ENCODE measurements around the gene PRDX4. TPM values are rescaled to one million over a fixed set of nuclear protein-coding genes. Genes with fewer than 3 reads are reported as not detected.

Gene PRDX4
- polyA plus RNA-seq, 2 donors, result 18.7 to 70.4 TPM

DNA sequence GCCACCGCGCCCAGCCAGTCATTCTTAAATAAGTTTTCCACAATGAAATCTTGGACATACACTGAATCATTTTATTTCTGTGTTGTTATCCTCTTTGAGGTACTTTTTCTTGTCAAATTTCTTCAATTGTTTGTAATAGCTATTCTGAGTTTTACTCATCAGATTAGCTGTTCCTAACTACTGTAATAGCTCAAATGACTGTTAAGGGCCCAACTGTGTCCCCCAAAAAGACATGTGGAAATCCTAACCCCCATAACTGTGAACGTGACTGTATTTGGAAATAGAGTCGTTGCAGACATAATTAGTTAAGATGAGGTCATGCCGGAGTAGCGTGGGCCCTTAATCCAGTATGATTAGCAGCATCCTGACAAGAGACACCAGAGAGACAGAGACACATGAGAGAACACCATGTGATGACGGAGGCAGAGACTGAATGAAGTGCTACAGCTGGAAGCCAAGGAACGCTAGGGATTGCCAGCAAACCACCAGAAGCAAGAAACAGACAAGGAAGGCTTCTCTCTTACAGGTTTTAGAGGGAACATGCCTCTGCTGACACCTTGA lies 52.9 kb downstream of the PRDX4 start:
- Histone ChIP-seq H3K36me3 (ENCODE audit: control insufficient read depth in 2 of 2, insufficient read depth in 2 of 2, low read length in 1 of 2) (no peaks in the 10 kb centered on the region), H3K4me1 (ENCODE audit: control insufficient read depth in 2 of 2, insufficient read depth in 2 of 2, low read length in 1 of 2) (no peaks in the 10 kb centered on the region), H3K27me3 (ENCODE audit: control insufficient read depth in 1 of 2, insufficient read depth in 2 of 2, low read length in 2 of 2) (peaks cover 0 to 3% of the 10 kb centered on the region in 2 donors), H3K9me3 (ENCODE audit: control insufficient read depth in 2 of 2, insufficient read depth in 1 of 2, low read depth in 1 of 2, low read length in 1 of 2) (no peaks in the 10 kb centered on the region), H3K4me3 (ENCODE audit: low read depth in 1 of 2, low read length in 2 of 2) (no peak overlapping the region), H3K27ac (ENCODE audit: low read depth in 2 of 2, low read length in 1 of 2) (no peak overlapping the region)
- 74 to 81% methylated on average over 8 of the region's 8 CpGs for WGBS, 2 donors

DNA sequence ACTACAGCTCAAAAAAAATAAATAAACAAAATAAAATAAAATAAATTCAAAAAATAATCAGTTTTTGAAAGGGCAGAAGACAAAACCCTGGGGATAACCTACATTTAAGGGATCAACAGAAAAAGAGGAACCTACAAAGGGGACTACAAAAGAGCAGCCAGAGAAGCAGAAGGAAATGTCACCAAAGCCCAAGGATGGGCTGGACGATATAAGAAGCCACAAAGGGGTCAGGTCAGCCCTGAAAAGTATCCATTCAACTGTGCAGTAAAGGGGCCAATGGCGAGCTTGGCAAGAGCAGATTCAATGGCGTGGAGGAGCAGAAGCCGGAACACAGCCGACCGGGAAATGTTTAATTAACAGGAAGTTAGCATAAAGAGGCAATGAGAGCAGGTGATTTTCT lies 58.9 kb downstream of the PRDX4 start:
- 71 to 84% methylated on average over 6 of the region's 6 CpGs for WGBS, 2 donors

DNA sequence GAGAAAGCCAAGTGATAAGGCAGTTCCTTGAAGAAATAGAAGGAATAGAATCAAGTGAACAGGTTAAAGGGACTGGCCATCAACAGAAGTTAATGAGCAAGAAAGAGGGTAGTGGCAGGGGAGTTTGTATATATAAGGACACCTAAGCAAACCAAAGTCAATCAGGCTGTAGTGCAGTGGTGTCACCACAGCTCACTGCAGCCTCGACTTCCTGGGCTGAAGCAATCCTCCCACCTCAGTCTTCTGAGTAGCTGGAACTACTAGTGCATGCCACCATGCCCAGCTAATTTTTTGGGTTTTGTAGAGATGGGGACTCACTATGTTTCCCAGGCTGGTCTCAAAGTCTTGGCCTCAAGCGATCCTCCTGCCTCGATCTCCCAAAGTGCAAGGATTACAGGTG lies 59.9 kb downstream of the PRDX4 start:
- Histone ChIP-seq H3K27me3 (ENCODE audit: control insufficient read depth in 1 of 2, insufficient read depth in 2 of 2, low read length in 2 of 2) (no peaks in the 10 kb centered on the region), H3K9me3 (ENCODE audit: control insufficient read depth in 2 of 2, insufficient read depth in 1 of 2, low read depth in 1 of 2, low read length in 1 of 2) (no peaks in the 10 kb centered on the region), H3K4me3 (ENCODE audit: low read depth in 1 of 2, low read length in 2 of 2) (no peak overlapping the region), H3K4me1 (ENCODE audit: control insufficient read depth in 2 of 2, insufficient read depth in 2 of 2, low read length in 1 of 2) (no peaks in the 10 kb centered on the region), H3K27ac (ENCODE audit: low read depth in 2 of 2, low read length in 1 of 2) (no peak overlapping the region), H3K36me3 (ENCODE audit: control insufficient read depth in 2 of 2, insufficient read depth in 2 of 2, low read length in 1 of 2) (no peaks in the 10 kb centered on the region)
- 79 to 90% methylated on average over 3 of the region's 3 CpGs for WGBS, 2 donors

More for the DNA sequence above, 58.9 kb downstream of the PRDX4 start:
- no peaks in the 10 kb centered on the region for H3K9me3 ChIP-seq (ENCODE audit: control insufficient read depth in 2 of 2, insufficient read depth in 1 of 2, low read depth in 1 of 2, low read length in 1 of 2)
- no peak overlapping the region for H3K4me3 ChIP-seq (ENCODE audit: low read depth in 1 of 2, low read length in 2 of 2)
- no peaks in the 10 kb centered on the region for H3K36me3 ChIP-seq (ENCODE audit: control insufficient read depth in 2 of 2, insufficient read depth in 2 of 2, low read length in 1 of 2)
- no peaks in the 10 kb centered on the region for H3K4me1 ChIP-seq (ENCODE audit: control insufficient read depth in 2 of 2, insufficient read depth in 2 of 2, low read length in 1 of 2)
- no peak overlapping the region for H3K27ac ChIP-seq (ENCODE audit: low read depth in 2 of 2, low read length in 1 of 2)
- no peaks in the 10 kb centered on the region for H3K27me3 ChIP-seq (ENCODE audit: control insufficient read depth in 1 of 2, insufficient read depth in 2 of 2, low read length in 2 of 2)

DNA sequence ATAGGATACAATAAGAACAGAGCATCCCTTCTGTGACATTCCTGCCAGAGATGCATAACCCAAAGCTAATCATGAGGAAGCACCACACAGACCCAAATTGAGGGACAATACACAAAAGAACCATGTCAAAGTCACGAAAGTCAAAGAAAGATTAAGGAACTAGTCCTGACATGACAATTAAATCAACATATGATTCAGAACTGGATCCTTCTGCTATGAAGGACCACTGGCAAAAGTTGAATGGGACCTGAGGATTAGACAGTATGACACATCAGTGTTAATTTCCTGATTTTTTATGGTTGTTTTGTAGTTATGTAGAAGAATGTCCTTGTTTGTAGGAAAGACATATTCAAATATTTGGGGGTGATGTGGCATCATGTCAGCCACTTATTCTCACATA lies 61.9 kb downstream of the PRDX4 start:
- Histone ChIP-seq H3K9me3 (ENCODE audit: control insufficient read depth in 2 of 2, insufficient read depth in 1 of 2, low read depth in 1 of 2, low read length in 1 of 2) (no peaks in the 10 kb centered on the region), H3K4me1 (ENCODE audit: control insufficient read depth in 2 of 2, insufficient read depth in 2 of 2, low read length in 1 of 2) (no peaks in the 10 kb centered on the region), H3K4me3 (ENCODE audit: low read depth in 1 of 2, low read length in 2 of 2) (no peak overlapping the region), H3K27ac (ENCODE audit: low read depth in 2 of 2, low read length in 1 of 2) (no peak overlapping the region), H3K36me3 (ENCODE audit: control insufficient read depth in 2 of 2, insufficient read depth in 2 of 2, low read length in 1 of 2) (no peaks in the 10 kb centered on the region), H3K27me3 (ENCODE audit: control insufficient read depth in 1 of 2, insufficient read depth in 2 of 2, low read length in 2 of 2) (no peaks in the 10 kb centered on the region)
- 41 to 54% methylated on average over 1 of the region's 1 CpG for WGBS, 2 donors

DNA sequence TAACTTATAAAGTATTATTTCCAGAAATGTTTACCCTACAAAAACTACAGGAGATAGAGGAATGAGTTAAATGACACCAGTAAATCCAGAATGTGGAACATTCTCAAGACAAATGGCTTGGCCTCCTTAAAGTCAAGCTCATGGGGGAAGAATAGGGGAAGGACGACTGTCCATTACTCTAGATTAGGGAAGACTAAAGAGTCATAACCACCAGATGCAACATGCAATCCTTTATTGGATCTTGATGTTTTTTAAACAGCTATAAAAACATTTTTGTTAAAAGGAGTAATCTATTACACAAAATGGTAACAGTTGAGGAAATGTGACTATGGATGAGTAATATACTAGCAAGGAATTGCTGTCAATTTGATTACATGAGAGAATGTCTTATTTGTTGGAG lies 64.7 kb downstream of the PRDX4 start:
- 67 to 81% methylated on average over 1 of the region's 1 CpG for WGBS, 2 donors
- Histone ChIP-seq H3K9me3 (ENCODE audit: control insufficient read depth in 2 of 2, insufficient read depth in 1 of 2, low read depth in 1 of 2, low read length in 1 of 2) (no peaks in the 10 kb centered on the region), H3K4me1 (ENCODE audit: control insufficient read depth in 2 of 2, insufficient read depth in 2 of 2, low read length in 1 of 2) (no peaks in the 10 kb centered on the region), H3K27me3 (ENCODE audit: control insufficient read depth in 1 of 2, insufficient read depth in 2 of 2, low read length in 2 of 2) (no peaks in the 10 kb centered on the region), H3K27ac (ENCODE audit: low read depth in 2 of 2, low read length in 1 of 2) (no peak overlapping the region), H3K4me3 (ENCODE audit: low read depth in 1 of 2, low read length in 2 of 2) (no peak overlapping the region), H3K36me3 (ENCODE audit: control insufficient read depth in 2 of 2, insufficient read depth in 2 of 2, low read length in 1 of 2) (no peaks in the 10 kb centered on the region)

DNA sequence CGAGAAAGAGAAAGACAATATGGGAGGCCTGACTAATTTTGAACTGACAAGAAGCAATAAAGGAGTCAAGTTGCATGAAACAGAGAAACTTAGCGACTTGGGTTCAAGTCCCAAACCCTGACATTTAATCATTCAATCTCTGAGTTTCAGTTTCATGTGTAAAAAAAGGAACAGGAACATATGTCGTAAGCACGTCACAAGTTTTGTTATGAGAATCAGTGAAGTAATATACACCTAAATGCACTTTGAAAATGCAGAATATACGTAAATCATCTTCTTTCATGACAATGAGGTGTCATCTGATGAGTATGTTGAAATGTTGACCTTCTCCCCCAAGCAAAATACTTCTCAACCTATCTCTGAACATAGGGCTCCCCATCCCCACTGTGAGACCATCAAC lies 65.4 kb downstream of the PRDX4 start:
- H3K9me3 ChIP-seq (ENCODE audit: control insufficient read depth in 2 of 2, insufficient read depth in 1 of 2, low read depth in 1 of 2, low read length in 1 of 2), result no peaks in the 10 kb centered on the region
- no peaks in the 10 kb centered on the region for H3K27me3 ChIP-seq (ENCODE audit: control insufficient read depth in 1 of 2, insufficient read depth in 2 of 2, low read length in 2 of 2)
- no peaks in the 10 kb centered on the region for H3K4me1 ChIP-seq (ENCODE audit: control insufficient read depth in 2 of 2, insufficient read depth in 2 of 2, low read length in 1 of 2)
- H3K36me3 ChIP-seq (ENCODE audit: control insufficient read depth in 2 of 2, insufficient read depth in 2 of 2, low read length in 1 of 2), result no peaks in the 10 kb centered on the region
- H3K27ac ChIP-seq (ENCODE audit: low read depth in 2 of 2, low read length in 1 of 2), result no peak overlapping the region
- 63 to 79% methylated on average over 5 of the region's 5 CpGs for WGBS, 2 donors
- no peak overlapping the region for H3K4me3 ChIP-seq (ENCODE audit: low read depth in 1 of 2, low read length in 2 of 2)

Other genes with a start within 250 kb of the PRDX4 start
- 10 to 100 TPM; 10.3 to 11.6 TPM for gene ACOT9, start 75.8 kb downstream of the PRDX4 start, polyA plus RNA-seq
- gene SAT1, start 115.7 kb downstream of the PRDX4 start, polyA plus RNA-seq, result 100 to 1,000 TPM; 250 to 644 TPM
- gene APOO, start 240.4 kb downstream of the PRDX4 start, polyA plus RNA-seq, result 10 to 100 TPM; 12.7 to 15.8 TPM
- gene CXorf58, start 240.5 kb downstream of the PRDX4 start, polyA plus RNA-seq, result under 1 TPM; 0.02 to 0.06 TPM

Data from esophagus (tissue), 2 donors.